PC-3 (cell line): ENCODE data around the gene GHDC. TPM values are rescaled to one million over a fixed set of nuclear protein-coding genes. Genes with fewer than 3 reads are reported as not detected.

ENCODE experiments used
- ATAC-seq: fragments of 200-7000 bp; cut with Tn5 transposase; 2 replicates; pipeline ENCODE4 v1.9.1; 2020; ENCODE audit warnings: mild to moderate bottlenecking, moderate library complexity
- Bru-seq: library from RNA; stranded (reverse); fragments of 400-500 nt; gene quantifications from one replicate; lab custom pipeline; 2021; lab: Mats Ljungman, UMichigan
- BruChase-seq, 2 experiments: library from RNA; stranded (reverse); fragments of 400-500 nt; gene quantifications; one replicate each; lab custom pipeline; 2021; lab: Mats Ljungman, UMichigan
- BruUV-seq: library from RNA; stranded (reverse); fragments of 400-500 nt; replicated peaks from 2 replicates; lab custom pipeline; 2021; lab: Mats Ljungman, UMichigan
- CTCF ChIA-PET: fragments of 300-600 bp; sonication (Branson Sonifier 250); formaldehyde crosslinking; loops from one replicate; lab custom pipeline; 2022; ENCODE audit warnings: antibody characterized with exemption; lab: Charles Lee
- POLR2A ChIA-PET: fragments of 300-600 bp; sonication (Branson Sonifier 250); formaldehyde crosslinking; loops from one replicate; lab custom pipeline; 2022; ENCODE audit warnings: antibody characterized with exemption; ENCODE audit not compliant: unreplicated experiment; lab: Charles Lee
- DNase-seq: peaks from one replicate; pipeline ENCODE4 v3.0.0-alpha.2; 2015
- H2AFZ ChIP-seq: fragments of 300-600 bp; sonication (generic); 2 replicates; pipeline ENCODE4 v1.6.0; 2016; ENCODE audit warnings: antibody characterized with exemption, low read length
- H3F3A ChIP-seq: fragments of 300-600 bp; sonication (generic); one replicate; pipeline ENCODE4 v1.6.0; 2017; ENCODE audit warnings: antibody characterized with exemption, low read length, control low read depth, mild to moderate bottlenecking; ENCODE audit not compliant: unreplicated experiment
- H3K27ac ChIP-seq: fragments of 300-600 bp; sonication (generic); 2 replicates; pipeline ENCODE4 v1.5.1; 2016; ENCODE audit warnings: mild to moderate bottlenecking, low read length
- H3K27me3 ChIP-seq: fragments of 300-600 bp; sonication (generic); 2 replicates; pipeline ENCODE4 v1.6.1; 2016; ENCODE audit warnings: low read length, mixed read lengths
- H3K36me3 ChIP-seq: fragments of 300-600 bp; sonication (generic); 2 replicates; pipeline ENCODE4 v1.6.1; 2016; ENCODE audit warnings: low read depth, mixed run types, low read length, mixed read lengths
- H3K4me1 ChIP-seq: fragments of 300-600 bp; sonication (generic); 2 replicates; pipeline ENCODE4 v1.5.1; 2016; ENCODE audit warnings: low read length; ENCODE audit not compliant: insufficient read depth
- H3K4me2 ChIP-seq: fragments of 300-600 bp; sonication (generic); 2 replicates; pipeline ENCODE4 v1.6.0; 2016; ENCODE audit warnings: low read length
- H3K4me3 ChIP-seq: fragments of 300-600 bp; sonication (generic); 2 replicates; pipeline ENCODE4 v1.5.1; 2016; ENCODE audit warnings: mild to moderate bottlenecking, low read length, mixed read lengths
- H3K79me2 ChIP-seq: fragments of 300-600 bp; sonication (generic); 2 replicates; pipeline ENCODE4 v1.6.1; 2017; ENCODE audit warnings: low read length, mixed read lengths
- H3K9ac ChIP-seq: fragments of 300-600 bp; sonication (generic); 2 replicates; pipeline ENCODE4 v1.6.0; 2016; ENCODE audit warnings: mild to moderate bottlenecking, low read length
- H3K9me2 ChIP-seq: fragments of 300-600 bp; sonication (generic); replicated peaks from 2 replicates; pipeline ENCODE4 v1.6.1; 2016; ENCODE audit warnings: mixed run types, low read length, mixed read lengths
- H3K9me3 ChIP-seq: fragments of 300-600 bp; sonication (generic); 2 replicates; pipeline ENCODE4 v1.6.1; 2016; ENCODE audit warnings: low read length, mixed read lengths
- H4K20me1 ChIP-seq: fragments of 300-600 bp; sonication (generic); 2 replicates; pipeline ENCODE4 v1.6.1; 2016; ENCODE audit warnings: low read length, mixed read lengths
- CTCF ChIP-seq: fragments of 300-600 bp; sonication (generic); conservative IDR thresholded peaks from 2 replicates; pipeline ENCODE4 v1.5.1; 2017; ENCODE audit warnings: antibody characterized with exemption, low read depth, mild to moderate bottlenecking, low read length
- EZH2 ChIP-seq: fragments of 300-600 bp; sonication (generic); IDR thresholded peaks from one replicate; pipeline ENCODE4 v1.6.1; 2017; ENCODE audit warnings: antibody characterized with exemption, mild to moderate bottlenecking, low read length; ENCODE audit not compliant: unreplicated experiment
- EZH2phosphoT487 ChIP-seq: fragments of 300-600 bp; sonication (generic); IDR thresholded peaks from 2 replicates; pipeline ENCODE4 v1.6.1; 2018; ENCODE audit warnings: mild to moderate bottlenecking, antibody characterized with exemption, low read length, borderline replicate concordance
- intact Hi-C: fragments of 100-400 bp; cut with micrococcal nuclease; formaldehyde crosslinking; loops from 2 replicates; pipeline ENCODE4 v1.9.0; 2023
- long read RNA-seq: library from polyadenylated mRNA; unstranded; transcript quantifications from one replicate; pipeline ENCODE4 v2.0.0, GENCODE V29; 2021; ENCODE audit not compliant: unreplicated experiment
- total RNA-seq: library from RNA; depleted of rRNA; stranded (reverse); fragments of >200 nt; gene quantifications from 2 replicates; pipeline ENCODE4 v1.2.3, GENCODE V29; 2014; rRNA removed

Gene GHDC
- not detected in 2 replicates for total RNA-seq
- percentile 14 among the genes with signal in this experiment for Bru-seq, nascent RNA
- BruChase-seq, experiment 1, labeled RNA remaining after a 6-hour chase = not detected
- not detected for BruChase-seq, experiment 2, labeled RNA remaining after a 2-hour chase
- long read RNA-seq = 0 reads

- CTCF ChIA-PET = no interaction called here
- intact Hi-C loops = no loop called here
- Histone ChIP-seq H2AFZ (no peak within 1 kb of the TSS), H3K4me3 (no peak within 1 kb of the TSS), H3K9me3 (no peaks in the 10 kb centered on the region), H3K4me2 (no peak within 1 kb of the TSS), H4K20me1 (no peaks in the 10 kb centered on the region), H3K4me1 (no peaks in the 10 kb centered on the region), H3K27me3 (no peaks in the 10 kb centered on the region), H3K27ac (no peak within 1 kb of the TSS), H3F3A (no peaks in the 10 kb centered on the region), H3K9ac (no peak within 1 kb of the TSS), H3K9me2 (no peaks in the 10 kb centered on the region), H3K36me3 (no peaks in the 10 kb centered on the region), H3K79me2 (no peaks in the 10 kb centered on the region)
- no TSS peak for BruUV-seq
- POLR2A ChIA-PET = no interaction called here
- no peak for DNase-seq
- ATAC-seq = no peak
- no peak for TF ChIP-seq CTCF
- TF ChIP-seq EZH2 = no peak
- no peak for TF ChIP-seq EZH2phosphoT487
Measured at GRCh38 chr17:42193969-42194899, at the start of gene GHDC. GHDC (minus strand) TSS chr17:42194494; CDS start chr17:42193581, 913 bp downstream.

GRCh38 chr17:42243493-42243982 lies 49.2 kb upstream of the GHDC start:
- TF ChIP-seq EZH2phosphoT487 = no peak
- no peak for TF ChIP-seq CTCF
- TF ChIP-seq EZH2 = no peak
- no peaks in the 10 kb centered on the region for H3K9me3 ChIP-seq
- no peak overlapping the region for H3K4me3 ChIP-seq
- ChIA-PET CTCF (no interaction called here), POLR2A (no interaction called here)
- H3K4me2 ChIP-seq = no peak overlapping the region
- no peaks in the 10 kb centered on the region for H3K9me2 ChIP-seq
- no peak for ATAC-seq
- H3K79me2 ChIP-seq = no peaks in the 10 kb centered on the region
- H2AFZ ChIP-seq = no peak overlapping the region
- no peaks in the 10 kb centered on the region for H4K20me1 ChIP-seq
- BruUV-seq = no TSS peak
- no peaks in the 10 kb centered on the region for H3K36me3 ChIP-seq
- no peaks in the 10 kb centered on the region for H3K4me1 ChIP-seq
- DNase-seq = no peak
- intact Hi-C loops = no loop called here
- H3F3A ChIP-seq = no peaks in the 10 kb centered on the region
- H3K27ac ChIP-seq = no peak overlapping the region
- H3K27me3 ChIP-seq = no peaks in the 10 kb centered on the region
- H3K9ac ChIP-seq = no peak overlapping the region
